ENCODE data around the gene BMP7.
"Not testable (repeated sequence)": the region's sequence is repeated elsewhere in the genome, so short reads cannot be mapped to it uniquely, and the experiment has no call there.

BMP7 gene

GRCh38 chr20:57243480-57244220, 22.8 kb downstream of the BMP7 start:
- no peak overlapping the region for H3K4me3 ChIP-seq (ENCODE audit: low read length)
- no peak for TF ChIP-seq CTCF (conservative IDR thresholded peaks at IDR 0.05; ENCODE audit: low read depth, low read length)
- DNase-seq (ENCODE audit: low read depth): no peak

GRCh38 chr20:57242414-57242813, 24.0 kb downstream of the BMP7 start:
- H3K4me3 ChIP-seq (ENCODE audit: low read length): no peak overlapping the region
- no peak for DNase-seq (ENCODE audit: low read depth)
- TF ChIP-seq CTCF (conservative IDR thresholded peaks at IDR 0.05; ENCODE audit: low read depth, low read length): no peak

- TF ChIP-seq CTCF (conservative IDR thresholded peaks at IDR 0.05; ENCODE audit: low read depth, low read length): no peak
- no peak overlapping the region for H3K4me3 ChIP-seq (ENCODE audit: low read length)
- DNase-seq (ENCODE audit: low read depth): no peak
Measured at GRCh38 chr20:57241363-57241991, 25.0 kb downstream of the BMP7 start.

DNA sequence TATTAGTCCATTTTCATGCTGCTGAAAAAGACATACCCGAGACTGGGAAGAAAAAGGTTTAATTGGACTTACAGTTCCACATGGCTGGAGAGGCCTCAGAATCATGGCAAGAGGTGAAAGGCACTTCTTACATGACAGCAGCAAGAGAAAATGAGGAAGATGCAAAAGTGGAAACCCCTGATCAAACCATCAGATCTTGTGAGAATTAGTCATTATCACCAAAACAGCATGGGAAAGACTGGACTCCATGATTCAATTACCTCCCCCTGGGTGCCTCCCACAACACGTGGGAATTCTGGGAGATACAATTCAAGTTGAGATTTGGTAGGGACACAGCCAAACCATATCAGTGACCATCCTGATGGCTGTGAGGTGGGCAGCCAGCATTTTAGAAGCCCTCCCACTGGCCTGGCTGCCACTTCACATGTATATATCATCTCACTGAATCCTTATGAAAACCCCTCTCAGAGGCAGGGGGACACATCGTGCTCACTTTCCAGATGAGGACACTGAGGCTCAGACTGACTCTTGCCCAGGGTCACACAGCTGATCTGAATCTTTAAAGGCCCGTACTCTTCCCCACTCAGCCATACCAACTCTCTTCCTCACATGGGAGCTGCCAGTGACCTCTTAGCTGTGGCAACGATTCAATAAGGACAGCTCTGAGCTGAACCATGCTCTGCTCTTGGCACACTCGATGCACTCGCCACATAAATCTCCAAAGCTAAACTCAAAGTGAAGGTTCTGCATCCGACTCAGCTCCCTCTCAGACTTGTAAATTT, 25.7 kb downstream of the BMP7 start:
- TF ChIP-seq CTCF (conservative IDR thresholded peaks at IDR 0.05; ENCODE audit: low read depth, low read length): no peak
- H3K4me3 ChIP-seq (ENCODE audit: low read length): no peak overlapping the region
- DNase-seq (ENCODE audit: low read depth): no peak

DNA sequence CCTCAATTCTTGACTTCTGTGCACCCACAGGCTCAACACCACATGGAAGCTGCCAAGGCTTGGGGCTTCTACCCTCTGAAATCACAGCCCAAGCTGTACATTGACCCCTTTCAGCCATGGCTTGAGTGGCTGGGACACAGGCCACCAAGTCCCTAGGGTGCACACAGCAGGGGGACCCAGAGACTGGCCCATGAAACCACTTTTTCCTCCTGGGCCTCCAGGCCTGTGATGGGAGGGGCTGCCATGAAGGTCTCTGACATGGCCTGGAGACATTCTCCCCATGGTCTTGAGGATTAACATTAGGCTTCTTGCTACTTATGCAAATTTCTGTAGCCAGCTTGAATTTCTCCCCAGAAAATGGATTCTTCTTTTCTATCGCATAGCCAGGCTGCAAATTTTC, 26.7 kb downstream of the BMP7 start:
- not testable (repeated sequence) for H3K4me3 ChIP-seq (ENCODE audit: low read length); DNase-seq (ENCODE audit: low read depth)

DNA sequence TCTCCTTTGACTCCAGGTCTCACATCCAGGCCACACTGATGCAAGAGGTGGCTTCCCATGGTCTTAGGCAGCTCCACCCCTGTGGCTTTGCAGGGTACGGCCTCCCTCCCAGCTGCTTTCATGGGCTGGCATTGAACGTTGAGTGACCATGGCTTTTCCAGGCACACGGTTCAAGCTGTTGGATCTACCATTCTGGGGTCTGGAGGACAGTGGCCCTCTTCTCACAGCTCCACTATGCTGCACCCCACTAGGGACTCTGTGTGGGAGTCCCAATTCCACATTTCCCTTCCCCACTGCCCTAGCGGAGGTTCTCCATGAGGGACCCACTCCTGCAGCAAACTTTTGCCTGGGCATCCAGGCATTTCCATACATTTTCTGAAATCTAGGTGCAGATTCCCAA, 27.1 kb downstream of the BMP7 start:
- DNase-seq (ENCODE audit: low read depth); H3K4me3 ChIP-seq (ENCODE audit: low read length): not testable (repeated sequence)

DNA sequence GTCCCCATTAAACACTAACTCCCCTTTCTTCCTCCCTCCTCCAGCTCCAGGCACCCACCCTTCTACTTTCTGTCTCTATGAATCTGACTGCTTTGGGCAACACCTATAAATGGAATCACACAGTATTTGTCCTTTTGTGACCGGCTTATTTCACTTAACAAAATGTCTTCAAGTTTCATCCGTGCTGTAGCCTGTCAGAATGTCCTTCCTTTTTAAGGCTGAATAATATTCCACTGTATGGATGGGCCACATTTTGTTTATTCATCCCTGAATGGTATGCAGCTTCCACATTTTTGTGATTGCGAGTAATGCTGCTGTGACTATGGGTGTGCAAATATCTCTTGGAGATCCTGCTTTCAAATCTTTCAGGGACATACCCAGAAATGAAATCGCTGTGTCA, 28.4 kb downstream of the BMP7 start:
- no peak overlapping the region for H3K4me3 ChIP-seq (ENCODE audit: low read length)
- TF ChIP-seq CTCF (conservative IDR thresholded peaks at IDR 0.05; ENCODE audit: low read depth, low read length): no peak
- DNase-seq (ENCODE audit: low read depth): no peak

DNA sequence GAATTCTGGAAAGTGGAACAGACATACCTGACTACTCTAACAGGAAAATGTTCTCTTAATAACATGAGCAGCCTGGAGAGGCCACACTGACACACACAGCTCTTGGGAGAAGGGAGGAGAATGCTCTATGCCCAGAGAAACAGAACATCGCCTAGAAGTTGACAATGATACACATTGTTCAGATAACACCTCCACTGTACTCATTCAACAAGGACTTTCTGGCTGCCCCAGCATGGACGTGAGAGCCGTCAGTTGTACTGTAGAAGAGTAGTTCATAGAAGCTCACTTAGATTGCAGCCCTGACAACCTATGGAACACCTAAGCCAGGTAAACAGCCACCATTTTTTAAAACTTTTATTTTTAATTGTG, 28.9 kb downstream of the BMP7 start:
- DNase-seq (ENCODE audit: low read depth): no peak
- H3K4me3 ChIP-seq (ENCODE audit: low read length): no peak overlapping the region
- TF ChIP-seq CTCF (conservative IDR thresholded peaks at IDR 0.05; ENCODE audit: low read depth, low read length): no peak

Data from retinal pigment epithelial cell (primary cell).